ENCODE data around the gene FBXO11. TPM values are rescaled to one million over a fixed set of nuclear protein-coding genes. Genes with fewer than 3 reads are reported as not detected.
"Not testable (repeated sequence)": the region's sequence is repeated elsewhere in the genome, so short reads cannot be mapped to it uniquely, and the experiment has no call there.

Gene FBXO11
- total RNA-seq, 2 donors from 2014 or later, result 50.3 to 59.7 TPM

- ATAC-seq (replicated peaks in 1 of 2), result no peak
- peaks cover 40% of the 10 kb centered on the region for H3K4me1 Mint-ChIP-seq (ENCODE audit: low read depth)
- no peaks in the 10 kb centered on the region for H3K27me3 Mint-ChIP-seq (ENCODE audit: low read depth)
- H3K9me3 Mint-ChIP-seq, result no peaks in the 10 kb centered on the region
- peak; percentile 26 to 37 for DNase-seq
- peaks cover 5 to 8% of the 10 kb centered on the region in 2 donors for H3K36me3 Mint-ChIP-seq (ENCODE audit: insufficient read depth in 2 of 2)
- peak overlapping the region; percentile 97 for H3K27ac Mint-ChIP-seq
- H3K4me3 Mint-ChIP-seq, result peak overlapping the region; percentile 86 to 97
Measured at GRCh38 chr2:47907039-47907781, 912 bp upstream of the FBXO11 start.

DNA sequence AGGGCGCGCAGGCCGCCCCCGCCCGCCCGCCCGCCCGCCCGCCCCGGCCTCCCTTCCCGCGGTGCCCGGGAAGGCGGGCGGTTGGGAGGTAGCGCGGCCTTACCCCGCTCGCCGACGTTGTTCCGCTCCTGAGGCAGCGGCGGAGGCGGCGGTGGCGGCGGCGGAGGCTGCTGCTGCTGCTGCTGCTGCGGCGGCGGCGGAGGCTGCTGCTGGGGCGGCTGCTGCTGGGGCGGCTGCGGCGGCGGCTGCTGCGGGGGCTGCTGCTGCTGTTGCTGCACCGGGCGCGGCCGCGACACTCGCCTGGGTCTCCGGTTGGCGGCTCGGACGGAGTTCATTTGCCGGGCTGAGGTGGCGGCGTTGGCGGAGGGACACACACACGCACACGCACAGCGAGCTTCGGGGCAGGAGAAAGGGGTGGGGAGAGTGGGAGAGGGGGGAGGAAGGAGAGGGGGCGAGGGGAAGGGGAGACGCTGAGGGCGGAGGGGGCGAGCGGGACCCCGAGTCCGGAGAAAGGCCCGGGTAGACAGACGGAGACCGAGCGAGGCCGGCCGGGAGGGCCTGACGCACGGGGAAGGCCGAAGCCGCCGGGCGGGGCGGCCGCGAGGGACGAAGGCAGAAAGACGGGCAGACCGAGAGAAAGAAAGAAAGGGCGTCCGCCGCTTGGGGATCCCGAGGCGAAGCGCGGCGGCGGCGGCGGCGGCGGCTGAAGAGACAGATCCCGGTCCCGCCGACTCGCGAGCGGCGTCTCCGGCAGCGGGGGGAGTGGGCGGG lies 727 bp downstream of the FBXO11 start:
- DNase-seq (peak; percentile 67 to 69), ATAC-seq (replicated peaks in 1 of 2) (peak; percentile 8 to 11)
- H3K27me3 Mint-ChIP-seq (ENCODE audit: low read depth), result no peaks in the 10 kb centered on the region
- peaks cover 48% of the 10 kb centered on the region for H3K4me1 Mint-ChIP-seq (ENCODE audit: low read depth)
- peak overlapping the region; percentile 93 for H3K27ac Mint-ChIP-seq
- peaks cover 5 to 8% of the 10 kb centered on the region in 2 donors for H3K36me3 Mint-ChIP-seq (ENCODE audit: insufficient read depth in 2 of 2)
- H3K9me3 Mint-ChIP-seq, result no peaks in the 10 kb centered on the region
- peak overlapping the region; percentile 91 to 97 for H3K4me3 Mint-ChIP-seq

- H3K9me3 Mint-ChIP-seq, result no peaks in the 10 kb centered on the region
- peaks cover 60% of the 10 kb centered on the region for H3K4me1 Mint-ChIP-seq (ENCODE audit: low read depth)
- peak overlapping the region; percentile 89 for H3K27ac Mint-ChIP-seq
- H3K27me3 Mint-ChIP-seq (ENCODE audit: low read depth), result no peaks in the 10 kb centered on the region
- H3K36me3 Mint-ChIP-seq (ENCODE audit: insufficient read depth in 2 of 2), result peaks cover 5 to 8% of the 10 kb centered on the region in 2 donors
- ATAC-seq (replicated peaks in 1 of 2) (no peak), DNase-seq (no peak)
- H3K4me3 Mint-ChIP-seq, result peak overlapping the region; percentile 90 to 99
Measured at GRCh38 chr2:47903781-47904490, 2.4 kb downstream of the FBXO11 start.

- DNase-seq; H3K9me3 Mint-ChIP-seq; ATAC-seq (replicated peaks in 1 of 2); H3K27me3 Mint-ChIP-seq (ENCODE audit: low read depth); H3K27ac Mint-ChIP-seq: not testable (repeated sequence)
- Mint-ChIP-seq H3K4me1 (ENCODE audit: low read depth) (peaks cover 63% of the 10 kb centered on the region), H3K36me3 (ENCODE audit: insufficient read depth in 2 of 2) (peaks cover 8 to 13% of the 10 kb centered on the region in 2 donors), H3K4me3 (peak overlapping the region in 1 of 2 donors; percentile 22)
Measured at GRCh38 chr2:47901892-47902291, 4.4 kb downstream of the FBXO11 start.

GRCh38 chr2:47900857-47901256 lies 5.4 kb downstream of the FBXO11 start:
- Mint-ChIP-seq H3K36me3 (ENCODE audit: insufficient read depth in 2 of 2) (peaks cover 6 to 13% of the 10 kb centered on the region in 2 donors), H3K4me1 (ENCODE audit: low read depth) (peaks cover 72% of the 10 kb centered on the region), H3K27me3 (ENCODE audit: low read depth) (no peaks in the 10 kb centered on the region), H3K4me3 (no peak overlapping the region), H3K27ac (no peak overlapping the region), H3K9me3 (no peaks in the 10 kb centered on the region)
- ATAC-seq (replicated peaks in 1 of 2) (no peak), DNase-seq (no peak)

DNA sequence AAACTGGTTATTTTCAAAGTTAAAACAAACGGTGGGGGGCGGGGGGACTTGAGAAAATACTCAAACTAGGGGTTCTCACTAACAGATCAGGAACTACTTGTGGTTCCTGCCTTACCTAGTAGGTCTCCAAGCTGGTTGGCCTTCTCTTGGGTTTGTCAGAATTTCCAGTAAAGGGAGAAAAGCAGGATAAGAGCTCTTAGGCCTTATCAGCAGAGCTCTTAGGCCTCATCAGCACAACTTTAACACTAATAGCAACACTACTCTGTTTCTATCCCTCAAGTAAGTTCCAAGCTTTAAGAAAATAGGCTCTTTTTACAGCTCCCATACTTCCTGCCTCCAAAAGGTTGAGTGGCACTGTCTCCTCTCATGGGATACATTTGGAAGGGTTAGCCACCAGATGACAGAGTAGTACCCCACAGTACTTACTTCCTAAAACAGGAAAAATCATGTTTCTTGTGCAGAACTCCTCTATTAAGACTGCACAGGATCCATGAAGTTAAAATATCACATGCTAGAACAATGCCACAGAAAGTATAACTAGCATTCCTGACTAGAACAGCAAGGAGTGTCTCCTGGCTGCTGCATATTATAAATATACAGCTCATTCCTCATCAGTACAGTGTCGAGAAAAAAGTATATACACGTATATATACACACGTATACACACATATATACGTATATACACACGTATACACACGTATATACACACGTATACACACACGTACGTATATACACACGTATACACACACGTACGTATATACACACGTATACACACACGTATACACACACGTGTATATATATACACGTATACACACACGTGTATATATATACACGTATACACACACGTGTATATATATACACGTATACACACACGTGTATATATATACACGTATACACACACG lies 6.1 kb downstream of the FBXO11 start:
- peaks cover 77% of the 10 kb centered on the region for H3K4me1 Mint-ChIP-seq (ENCODE audit: low read depth)
- ATAC-seq (replicated peaks in 1 of 2), result no peak
- H3K27ac Mint-ChIP-seq, result peak overlapping the region; percentile 93
- no peaks in the 10 kb centered on the region for H3K27me3 Mint-ChIP-seq (ENCODE audit: low read depth)
- no peak for DNase-seq
- no peaks in the 10 kb centered on the region for H3K9me3 Mint-ChIP-seq
- no peak overlapping the region for H3K4me3 Mint-ChIP-seq
- peaks cover 6 to 13% of the 10 kb centered on the region in 2 donors for H3K36me3 Mint-ChIP-seq (ENCODE audit: insufficient read depth in 2 of 2)

- Mint-ChIP-seq H3K27ac (peak overlapping the region; percentile 86), H3K4me1 (ENCODE audit: low read depth) (peaks cover 84% of the 10 kb centered on the region), H3K27me3 (ENCODE audit: low read depth) (no peaks in the 10 kb centered on the region), H3K4me3 (peak overlapping the region; percentile 56 to 84), H3K9me3 (no peaks in the 10 kb centered on the region), H3K36me3 (ENCODE audit: insufficient read depth in 2 of 2) (peaks cover 0 to 8% of the 10 kb centered on the region in 2 donors)
- DNase-seq (no peak), ATAC-seq (replicated peaks in 1 of 2) (peak; percentile 76 to 79)
Measured at GRCh38 chr2:47897883-47898731, 8.2 kb downstream of the FBXO11 start.

DNA sequence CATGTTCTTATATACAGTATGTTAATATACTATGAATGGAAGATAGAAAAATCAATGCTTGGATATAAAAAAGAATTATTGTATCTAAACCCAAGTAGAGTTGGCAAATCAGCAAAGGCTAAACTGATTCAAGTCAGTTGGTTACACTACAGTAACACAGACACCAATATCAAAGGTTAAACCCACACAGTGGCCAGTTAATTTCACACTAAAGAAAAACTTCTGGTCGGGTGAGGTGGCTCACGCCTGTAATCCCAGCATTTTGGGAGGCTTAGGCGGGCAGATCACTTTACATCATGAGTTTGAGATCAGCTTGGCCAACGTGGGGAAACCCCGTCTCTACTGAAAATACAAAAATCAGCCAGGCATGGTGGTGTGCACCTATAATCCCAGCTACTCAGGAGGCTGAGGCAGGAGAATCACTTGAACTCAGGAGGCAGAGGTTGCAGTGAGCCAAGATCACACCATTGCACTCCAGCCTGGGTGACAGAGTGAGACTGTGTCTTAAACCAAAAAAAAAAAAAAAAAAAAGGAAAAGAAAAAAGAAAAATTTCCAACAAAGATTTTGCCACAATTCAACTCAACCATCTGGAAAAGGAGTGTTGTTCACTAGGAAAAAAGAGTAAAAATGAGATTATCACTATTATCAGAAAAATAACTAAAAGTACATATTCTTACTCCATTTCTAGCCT lies 9.0 kb downstream of the FBXO11 start:
- H3K4me3 Mint-ChIP-seq, result peak overlapping the region; percentile 56 to 84
- H3K36me3 Mint-ChIP-seq (ENCODE audit: insufficient read depth in 2 of 2); H3K9me3 Mint-ChIP-seq; H3K27me3 Mint-ChIP-seq (ENCODE audit: low read depth); ATAC-seq (replicated peaks in 1 of 2): not testable (repeated sequence)
- peaks cover 82% of the 10 kb centered on the region for H3K4me1 Mint-ChIP-seq (ENCODE audit: low read depth)
- peak in 1 of 2 donors; percentile 1 for DNase-seq
- peak overlapping the region; percentile 86 for H3K27ac Mint-ChIP-seq

DNA sequence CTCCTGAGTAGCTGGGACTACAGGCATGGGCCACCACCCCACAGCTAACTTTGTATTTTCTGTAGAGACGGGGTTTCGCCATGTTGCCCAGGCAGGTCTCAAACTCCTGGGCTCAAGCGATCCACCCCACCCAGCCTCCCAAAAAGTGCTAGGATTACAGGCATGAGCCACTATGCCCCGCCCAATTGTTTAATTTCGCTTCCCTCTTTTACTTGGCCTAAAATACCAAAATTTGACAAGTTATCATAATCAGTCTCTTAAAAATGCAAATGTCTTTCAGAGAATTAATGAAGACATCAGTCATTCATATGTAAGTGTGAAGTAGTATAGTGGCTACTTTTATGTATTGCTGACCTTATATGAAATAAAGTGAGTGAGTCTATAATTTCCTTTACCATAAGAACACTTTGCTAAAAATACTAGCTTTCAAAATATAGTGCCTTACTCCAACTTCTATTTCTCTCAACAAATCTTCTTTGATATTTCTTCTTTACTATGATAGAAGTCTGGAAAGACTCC lies 9.8 kb downstream of the FBXO11 start:
- Mint-ChIP-seq H3K9me3 (no peaks in the 10 kb centered on the region), H3K27me3 (ENCODE audit: low read depth) (no peaks in the 10 kb centered on the region), H3K36me3 (ENCODE audit: insufficient read depth in 2 of 2) (peaks cover 0 to 15% of the 10 kb centered on the region in 2 donors), H3K4me1 (ENCODE audit: low read depth) (peaks cover 82% of the 10 kb centered on the region), H3K4me3 (peak overlapping the region in 1 of 2 donors; percentile 84), H3K27ac (peak overlapping the region; percentile 84)
- DNase-seq (no peak), ATAC-seq (replicated peaks in 1 of 2) (no peak)

GRCh38 chr2:47893771-47894170 lies 12.5 kb downstream of the FBXO11 start:
- Mint-ChIP-seq H3K27me3 (ENCODE audit: low read depth) (no peaks in the 10 kb centered on the region), H3K4me3 (peak overlapping the region in 1 of 2 donors; percentile 10), H3K27ac (peak overlapping the region; percentile 76), H3K36me3 (ENCODE audit: insufficient read depth in 2 of 2) (peaks cover 0 to 15% of the 10 kb centered on the region in 2 donors), H3K4me1 (ENCODE audit: low read depth) (peaks cover 87% of the 10 kb centered on the region), H3K9me3 (no peaks in the 10 kb centered on the region)
- no peak for ATAC-seq (replicated peaks in 1 of 2)
- no peak for DNase-seq

DNA sequence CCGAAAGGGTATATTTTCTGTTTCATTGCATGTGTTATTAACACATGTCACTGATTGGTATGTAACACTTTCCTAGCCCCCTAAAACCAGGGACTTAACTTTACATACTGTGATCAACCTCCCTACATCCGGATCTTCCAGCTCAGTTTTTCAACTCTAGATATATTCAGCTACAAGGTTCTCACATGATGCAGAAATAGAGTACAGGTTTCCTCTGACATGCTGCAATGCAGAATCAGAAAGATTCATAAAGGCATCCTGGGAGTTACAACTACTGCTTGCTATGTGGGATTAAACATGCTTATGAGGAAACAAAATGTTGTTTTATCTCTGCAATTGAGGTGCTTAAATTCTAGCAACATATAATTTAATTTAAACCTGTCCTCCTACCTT lies 14.0 kb downstream of the FBXO11 start:
- ATAC-seq (replicated peaks in 1 of 2) (no peak), DNase-seq (no peak)
- H3K4me1 Mint-ChIP-seq (ENCODE audit: low read depth), result peaks cover 80% of the 10 kb centered on the region
- H3K4me3 Mint-ChIP-seq, result peak overlapping the region; percentile 6 to 9
- peaks cover 2 to 9% of the 10 kb centered on the region in 2 donors for H3K36me3 Mint-ChIP-seq (ENCODE audit: insufficient read depth in 2 of 2)
- no peaks in the 10 kb centered on the region for H3K27me3 Mint-ChIP-seq (ENCODE audit: low read depth)
- H3K27ac Mint-ChIP-seq, result peak overlapping the region; percentile 38
- no peaks in the 10 kb centered on the region for H3K9me3 Mint-ChIP-seq
